MM.1S (cell line): ENCODE results near the gene TNFRSF6B.

Experiments
- CTCF ChIP-seq: fragments of 300-600 bp; sonication (generic); IDR thresholded peaks from 2 replicates; pipeline ENCODE4 v1.5.1; 2016; ENCODE audit warnings: antibody characterized with exemption, low read length, mixed read lengths
- EZH2 ChIP-seq: fragments of 300-600 bp; sonication (generic); optimal IDR thresholded peaks from 2 replicates; pipeline ENCODE3; 2017; ENCODE audit warnings: low read depth, mild to moderate bottlenecking, antibody characterized with exemption, low read length, mixed read lengths

GRCh38 chr20:63747622-63748069 is 51.2 kb downstream of the TNFRSF6B start:
- TF ChIP-seq CTCF (no peak), EZH2 (no peak)
